HG03097 (cell line): ENCODE measurements around the gene HDHD5.

Experiments used
- ATAC-seq: cut with Tn5 transposase; IDR thresholded peaks from one replicate; pipeline ENCODE4 v1.9.1; 2021; ENCODE audit not compliant: unreplicated experiment, low FRiP score

HDHD5 gene

DNA sequence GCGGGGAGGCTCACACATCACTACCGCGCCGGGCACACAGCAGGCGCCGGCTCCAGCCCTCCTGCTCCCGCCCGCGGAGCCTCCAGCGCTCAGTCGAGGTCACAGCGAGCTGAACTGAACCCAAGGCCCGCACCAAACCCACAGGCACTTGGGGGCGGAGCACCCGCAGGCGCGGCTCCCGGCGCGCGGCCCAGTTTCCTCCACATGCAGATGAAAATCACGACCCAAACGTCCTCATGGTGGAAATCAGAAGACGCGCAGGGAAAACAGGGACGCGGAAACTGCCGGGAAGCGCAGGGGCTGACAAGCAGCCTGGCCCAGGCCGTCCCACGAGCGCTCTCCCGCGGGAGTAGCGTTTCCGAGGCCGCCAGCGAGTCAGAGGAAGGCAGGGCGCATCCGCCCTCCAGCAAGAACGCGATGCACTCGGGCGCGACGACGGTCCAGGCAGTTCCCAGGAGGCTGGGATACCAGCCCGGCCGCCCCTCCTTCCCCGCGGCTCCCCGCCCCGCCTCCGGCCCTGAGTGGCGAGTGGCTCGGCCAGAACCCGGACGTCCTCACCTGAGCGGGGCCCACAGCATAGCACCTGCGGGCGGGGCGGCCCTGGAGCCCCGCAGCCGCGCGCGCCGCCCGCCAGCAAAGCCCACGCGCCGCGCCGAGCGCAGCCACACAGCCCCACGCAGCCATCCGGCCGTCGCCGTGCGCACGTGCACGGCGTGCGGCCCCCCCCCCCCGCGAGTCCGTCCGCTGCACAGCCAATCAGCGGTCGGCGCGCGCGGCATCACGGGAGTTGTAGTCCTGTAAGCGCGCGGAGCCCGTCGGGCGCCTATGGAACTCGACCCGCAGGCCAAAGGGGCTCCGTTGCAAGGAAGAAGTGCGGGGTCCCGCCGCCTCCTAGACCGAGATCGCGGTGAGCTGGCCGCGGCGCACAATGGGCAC lies at the start of gene HDHD5:
Gene HDHD5, minus strand, starts transcription at position 710 of the 936 bp plus-strand sequence. Its CDS starts 26 bp downstream, at position 684.
- ATAC-seq, result peak; percentile 74

DNA sequence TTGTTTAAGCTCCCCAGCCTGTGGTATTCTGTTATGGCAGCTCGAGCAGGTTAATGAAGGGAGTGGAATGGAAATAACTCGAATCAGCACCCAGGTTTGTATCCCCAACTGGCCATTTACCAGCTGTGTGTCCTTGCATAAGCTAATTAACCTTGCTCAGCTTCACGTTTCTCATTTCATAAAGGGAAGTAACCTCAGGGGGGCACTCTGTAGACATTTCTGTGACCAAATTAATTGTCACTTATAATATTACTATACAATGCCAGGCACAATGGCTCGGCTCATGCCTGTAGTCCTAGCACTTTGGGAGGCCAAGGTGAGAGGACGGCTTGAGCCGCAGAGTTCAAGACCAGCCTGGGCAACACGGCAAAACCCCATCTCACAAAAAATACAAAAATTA lies 46.4 kb upstream of the HDHD5 start:
- no peak for ATAC-seq

DNA sequence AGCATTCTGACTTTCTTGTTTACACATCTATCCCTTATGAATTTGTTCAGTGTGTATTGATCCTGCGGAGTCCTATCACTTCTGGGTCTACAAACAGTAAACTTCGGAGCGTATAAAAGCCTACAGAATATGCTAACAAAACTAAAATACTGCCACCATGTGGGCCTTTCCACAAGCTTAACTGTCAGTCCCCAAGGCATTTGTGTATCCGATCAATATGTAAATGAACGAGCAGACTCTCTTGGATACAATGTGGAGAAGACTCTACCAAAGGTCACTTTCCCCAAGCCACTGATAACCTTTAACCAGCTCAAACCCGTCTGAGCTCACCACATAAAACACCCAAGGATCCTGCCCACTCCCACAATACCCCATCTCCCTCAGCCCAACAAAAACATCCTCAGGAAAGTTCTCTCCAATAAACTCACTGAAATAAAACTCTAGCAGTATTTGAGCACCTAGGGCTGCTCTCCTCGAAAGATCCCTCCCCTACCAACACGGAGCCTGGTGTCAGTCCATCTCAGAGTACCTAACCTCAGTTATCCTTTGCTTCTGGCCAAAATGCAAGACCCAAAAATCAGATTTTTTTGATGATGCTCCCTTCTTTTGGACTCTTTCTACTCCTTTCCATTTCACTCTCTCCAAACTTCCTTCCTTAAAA lies 42.3 kb upstream of the HDHD5 start:
- no peak for ATAC-seq

DNA sequence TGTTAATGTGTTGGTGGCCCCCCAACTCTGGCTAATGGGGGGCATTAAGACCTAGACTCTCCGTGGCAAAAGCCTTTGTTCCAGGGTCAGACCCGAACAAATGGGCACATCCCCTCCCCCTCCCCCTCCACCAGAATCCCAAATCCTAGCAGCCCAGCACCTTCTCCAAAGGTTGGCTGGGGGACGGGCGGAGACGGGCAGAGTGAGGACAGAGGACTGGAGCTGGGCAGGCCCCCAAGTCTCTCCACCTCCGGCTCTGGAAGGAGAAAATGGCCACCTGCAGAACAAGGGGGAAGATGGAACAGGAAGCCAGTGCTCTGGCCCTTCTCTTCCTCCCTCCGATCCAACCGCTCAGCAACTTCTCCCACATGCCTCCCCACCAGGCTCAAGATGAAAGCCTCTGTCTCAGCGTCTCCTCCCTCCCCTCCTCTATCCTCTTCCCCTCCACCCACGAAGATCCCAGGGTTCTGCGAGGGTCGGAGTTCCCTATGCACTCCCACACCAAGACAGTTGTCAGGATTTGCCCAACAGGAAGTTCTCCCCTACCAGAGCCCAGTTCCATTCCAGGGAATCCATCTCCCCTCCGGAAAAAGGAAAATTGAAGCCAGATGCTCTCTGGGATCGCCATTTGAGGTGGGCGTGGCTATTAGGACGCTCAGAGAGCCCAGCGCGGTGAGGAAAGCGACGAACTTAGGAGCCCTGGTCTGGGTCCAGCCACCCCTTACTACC lies 40.1 kb upstream of the HDHD5 start:
- no peak for ATAC-seq

DNA sequence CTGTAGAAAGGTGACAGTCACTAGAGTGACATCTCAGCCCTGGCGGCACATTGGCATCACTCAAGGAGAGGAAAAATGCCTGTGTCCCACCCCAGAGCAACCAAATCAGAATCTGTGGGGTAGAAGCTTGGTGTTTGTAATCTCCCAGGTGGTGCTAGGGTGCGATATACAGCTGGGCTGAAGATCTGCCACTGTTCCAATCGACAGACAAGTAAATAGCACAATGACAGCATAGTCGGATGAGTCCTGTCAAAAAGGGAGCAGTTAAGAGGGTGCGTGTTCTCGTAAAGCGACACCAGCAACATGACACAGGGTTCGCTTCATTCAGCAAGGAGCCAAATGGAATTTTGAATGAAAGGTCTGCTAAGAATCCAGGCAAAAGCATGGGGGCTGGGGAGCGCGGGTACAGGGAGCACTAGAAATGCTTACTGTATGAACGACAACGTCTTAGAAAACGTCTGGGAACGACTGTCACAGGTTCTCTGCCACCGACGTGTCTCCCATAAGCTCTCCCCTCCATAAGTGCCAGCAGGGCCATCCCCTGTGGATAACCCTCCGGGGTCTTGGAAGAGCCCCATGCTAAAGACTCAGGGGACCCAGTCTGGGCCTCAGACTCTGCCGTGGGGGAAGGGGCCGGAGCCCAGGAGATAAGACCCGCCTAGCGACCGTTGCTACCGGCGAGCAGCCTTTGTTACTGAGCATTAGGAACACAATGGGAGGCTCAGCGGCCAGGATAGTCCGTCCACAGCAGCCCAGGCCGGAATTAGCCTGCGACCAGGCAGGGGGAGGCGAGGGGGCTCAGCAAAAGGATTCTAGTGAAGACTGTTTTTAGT lies 39.3 kb upstream of the HDHD5 start:
- no peak for ATAC-seq

DNA sequence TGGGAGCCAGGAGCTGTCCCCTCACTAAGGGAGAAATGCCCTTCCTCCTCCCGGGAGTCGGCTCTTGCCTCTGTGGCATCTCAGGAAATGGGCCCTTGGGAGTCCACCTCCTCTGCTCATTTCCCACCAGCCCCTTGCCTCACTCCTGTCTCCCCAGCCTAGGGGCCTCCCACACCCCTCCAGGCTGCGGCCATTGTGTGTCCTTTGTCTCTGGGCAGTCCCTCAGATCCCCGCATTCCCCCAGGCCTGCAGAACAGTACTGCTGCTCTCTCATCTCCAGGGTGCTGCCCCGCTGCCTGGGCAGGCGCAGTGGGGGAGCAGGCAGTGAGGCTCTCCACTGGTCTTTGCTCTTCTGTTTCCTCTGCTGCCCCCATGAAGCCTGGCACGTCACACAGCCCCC lies 35.1 kb upstream of the HDHD5 start:
- no peak for ATAC-seq

DNA sequence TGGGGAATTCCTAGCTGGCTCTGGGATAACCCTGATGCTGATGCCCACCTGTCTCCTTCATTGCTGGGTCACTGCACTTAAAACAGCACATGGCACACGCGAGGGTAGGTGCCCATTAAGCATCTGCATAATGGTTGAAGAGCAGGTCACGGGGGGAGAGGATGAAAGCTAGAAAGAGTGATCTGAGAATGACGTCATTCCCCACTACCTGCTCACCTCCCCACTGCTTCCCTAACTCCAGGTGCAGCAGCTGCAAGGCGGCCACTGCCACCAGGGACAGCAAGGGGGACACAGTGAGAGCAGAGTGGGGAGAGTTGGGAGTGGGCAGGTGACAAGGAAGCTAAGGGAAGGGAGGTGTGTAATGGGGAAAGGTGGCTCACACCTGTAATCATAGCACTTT lies 33.1 kb upstream of the HDHD5 start:
- no peak for ATAC-seq

DNA sequence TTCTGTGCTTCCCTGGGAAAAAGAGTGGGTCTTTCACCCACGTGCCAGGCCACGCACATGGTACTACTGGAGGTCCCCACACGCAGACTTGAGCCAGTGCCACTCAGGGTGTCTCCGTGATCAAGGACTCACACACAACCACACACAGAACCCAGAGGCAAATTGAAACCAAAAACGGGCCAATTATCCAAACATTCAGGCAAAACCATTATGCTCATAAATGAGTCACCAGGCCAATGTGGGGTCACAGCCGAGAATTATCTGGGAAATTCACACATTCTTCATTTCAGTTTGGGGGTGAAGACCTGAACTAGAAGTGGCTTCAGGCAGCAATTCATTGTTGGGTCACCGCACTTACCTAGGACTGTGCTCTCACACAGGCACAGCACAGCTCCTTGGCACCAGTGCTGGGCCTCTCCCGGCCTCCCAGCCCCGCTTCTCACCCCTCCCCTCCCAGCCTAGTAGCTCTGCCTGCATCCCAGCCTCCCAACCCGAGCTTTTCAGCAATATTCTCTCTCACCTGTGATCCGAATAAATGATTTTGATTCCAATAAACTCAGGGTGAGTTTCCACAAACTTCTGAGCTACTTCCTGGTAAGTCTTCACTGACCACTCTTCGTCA lies 32.2 kb upstream of the HDHD5 start:
- no peak for ATAC-seq

DNA sequence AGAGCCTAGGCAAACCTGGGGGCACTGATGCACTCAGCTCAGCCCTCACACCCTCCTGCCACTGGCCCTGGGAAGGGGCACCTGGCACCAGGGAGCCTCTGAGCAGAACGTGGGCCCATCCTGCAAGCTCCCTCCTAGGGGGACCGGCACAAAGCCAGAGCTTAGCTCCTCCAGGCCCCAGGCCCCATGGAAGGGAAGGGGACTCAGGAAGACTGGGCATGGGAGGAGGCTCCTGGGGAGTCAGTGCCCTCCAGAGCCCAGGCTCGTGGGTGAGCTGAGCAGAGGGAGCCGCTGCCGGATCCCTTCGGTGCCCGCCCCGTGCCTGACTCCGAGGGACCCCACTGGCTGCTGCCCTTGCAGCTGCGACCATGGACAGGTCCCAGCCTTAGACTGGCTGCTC lies 31.6 kb upstream of the HDHD5 start:
- no peak for ATAC-seq

DNA sequence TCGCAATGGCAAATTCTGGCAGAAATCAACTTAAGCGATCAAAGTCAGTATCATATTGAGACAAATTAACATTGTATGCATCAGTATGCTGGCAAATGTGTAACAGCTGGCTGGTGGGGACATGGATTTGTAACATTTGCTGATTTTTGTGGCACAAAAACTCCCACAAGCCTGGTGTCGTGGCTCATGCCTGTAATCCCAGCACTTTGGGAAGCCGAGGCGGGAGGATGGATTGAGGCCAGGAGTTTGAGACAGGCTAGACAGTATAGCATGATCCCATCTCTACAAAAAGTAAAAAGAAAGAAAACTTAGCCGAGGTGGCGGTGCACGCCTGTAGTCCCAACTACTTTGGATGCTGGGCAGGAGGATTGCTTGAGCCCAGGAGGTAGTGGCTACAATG lies 17.6 kb upstream of the HDHD5 start:
- ATAC-seq, result no peak

DNA sequence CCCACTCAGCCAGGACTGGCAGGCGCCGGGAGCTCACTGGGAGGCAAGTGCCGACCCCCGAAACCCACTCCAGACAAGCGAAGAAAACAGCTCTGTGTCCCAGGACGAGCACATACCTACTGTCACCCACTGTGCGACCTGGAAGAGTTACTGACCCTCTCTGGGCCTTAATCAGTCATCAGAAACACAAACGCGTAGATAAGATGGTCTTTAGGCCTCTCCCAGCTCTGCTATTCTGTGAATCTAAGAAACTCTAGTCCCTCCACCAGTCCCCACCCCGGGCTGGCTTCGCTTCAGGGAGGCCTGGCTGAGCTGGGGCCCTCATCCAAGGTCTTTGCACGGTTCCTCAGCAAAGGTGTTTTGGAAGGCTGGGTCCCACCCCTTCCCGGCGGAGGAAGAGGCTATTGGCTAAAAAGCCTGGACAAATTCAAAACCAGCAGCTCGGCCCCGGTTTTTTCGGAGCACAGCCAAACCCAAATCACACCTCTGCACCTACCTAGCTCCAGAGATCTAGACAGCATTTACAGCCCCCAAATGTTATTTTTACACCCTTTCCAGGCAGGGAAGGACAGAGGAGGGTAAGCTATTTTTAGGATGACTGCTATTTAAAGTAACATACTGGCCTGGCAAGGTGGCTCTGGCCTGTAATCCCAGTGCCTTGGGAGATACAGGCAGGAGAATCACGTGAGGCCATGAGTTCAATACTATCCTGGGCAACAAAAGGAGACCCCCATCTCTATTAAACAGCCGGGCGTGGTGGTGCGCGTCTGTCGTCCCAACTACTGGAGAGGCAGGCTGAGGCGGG lies 13.2 kb upstream of the HDHD5 start:
- ATAC-seq, result peak; percentile 12

DNA sequence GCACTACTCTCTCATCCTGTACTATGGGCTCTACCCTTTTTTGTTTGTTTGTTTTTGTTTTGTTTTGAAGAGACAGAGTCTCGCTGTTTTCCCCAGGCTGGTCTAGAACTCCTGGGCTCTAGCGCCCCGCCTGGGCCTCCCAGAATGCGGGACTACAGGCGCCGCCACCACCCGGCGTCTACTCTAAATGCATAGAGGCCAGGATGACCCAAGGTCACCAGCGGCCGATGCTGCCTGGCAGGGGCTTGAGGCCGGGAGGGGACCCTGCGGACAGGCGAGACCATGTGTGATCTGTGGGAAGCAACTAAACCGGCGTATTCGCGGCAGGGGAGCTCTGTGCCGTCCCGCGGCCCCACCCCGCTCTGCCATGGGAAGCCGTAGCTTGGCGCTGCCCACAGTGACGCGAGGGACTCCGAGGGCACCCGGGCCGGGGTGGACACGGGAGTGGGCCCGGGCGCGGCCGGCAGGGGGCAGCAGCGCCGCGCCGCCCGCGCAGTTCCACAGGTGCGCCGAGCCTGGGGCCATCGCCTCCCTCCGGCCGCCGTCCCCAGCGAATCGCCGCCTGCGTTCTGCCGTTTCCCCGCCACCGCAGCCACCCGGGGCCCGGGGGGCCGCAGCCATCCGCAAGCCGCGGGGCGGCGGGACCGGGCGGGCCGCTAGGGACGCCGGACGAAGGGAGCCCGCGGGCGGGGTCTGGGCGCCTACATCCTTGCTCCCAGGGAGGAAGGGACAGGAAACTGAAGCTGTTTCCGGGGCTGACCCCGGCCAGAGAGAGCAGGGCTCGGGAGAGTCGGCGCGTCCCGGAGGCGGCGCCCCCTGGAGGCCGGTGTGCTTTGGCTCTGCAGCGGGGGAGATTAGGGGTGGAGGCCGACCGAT lies 12.3 kb upstream of the HDHD5 start:
- peak; percentile 90 for ATAC-seq

DNA sequence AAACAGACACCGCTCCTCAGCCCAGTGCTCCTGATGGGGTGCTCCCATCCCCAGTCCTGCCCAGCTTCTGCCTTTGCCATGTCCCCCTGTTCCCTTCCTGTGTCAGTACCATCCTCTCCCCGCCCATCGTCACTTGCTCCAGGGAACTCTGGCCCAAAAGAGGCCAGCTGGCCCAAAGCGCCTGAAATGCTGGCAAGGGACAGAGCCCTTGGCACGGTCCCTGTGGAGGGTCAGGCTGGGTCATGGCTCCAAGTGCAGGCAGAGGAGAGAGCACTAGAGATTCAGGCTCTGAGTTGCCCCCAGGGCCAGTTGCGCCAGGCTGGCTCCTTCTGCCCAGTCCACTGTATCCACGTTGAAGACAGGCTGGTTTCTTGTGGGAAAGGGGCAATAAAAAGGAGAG lies 8.4 kb upstream of the HDHD5 start:
- no peak for ATAC-seq

DNA sequence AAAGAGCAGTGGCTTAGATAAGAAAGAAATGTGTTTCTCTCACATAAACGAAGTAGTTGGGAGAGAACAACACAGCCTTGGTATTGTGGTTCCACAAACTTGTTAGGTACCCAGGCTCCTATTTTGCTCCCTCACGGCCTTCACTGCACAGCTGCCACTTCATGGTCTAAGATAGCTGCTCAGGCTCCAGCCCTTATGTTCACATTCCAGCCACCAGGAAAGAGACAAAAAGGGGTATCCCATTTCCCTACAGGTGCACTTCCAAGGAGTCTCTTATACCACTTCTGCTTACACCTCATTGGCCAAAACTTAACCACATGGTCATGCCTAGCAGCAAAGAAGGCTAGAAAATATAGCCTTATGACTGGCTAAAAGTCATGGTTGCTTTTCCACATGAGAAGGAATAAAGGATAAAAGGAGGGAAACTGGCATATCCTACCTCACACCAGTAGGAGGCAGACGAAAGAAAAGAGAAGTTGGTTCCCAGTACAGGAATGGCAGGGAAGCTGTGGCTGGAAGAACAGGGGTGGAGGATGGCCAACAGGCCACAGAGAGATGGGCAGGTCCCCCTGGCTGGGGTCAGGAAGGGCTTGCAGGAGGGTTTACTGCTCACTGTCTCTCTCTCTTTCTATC lies 5.4 kb upstream of the HDHD5 start:
- ATAC-seq, result no peak

DNA sequence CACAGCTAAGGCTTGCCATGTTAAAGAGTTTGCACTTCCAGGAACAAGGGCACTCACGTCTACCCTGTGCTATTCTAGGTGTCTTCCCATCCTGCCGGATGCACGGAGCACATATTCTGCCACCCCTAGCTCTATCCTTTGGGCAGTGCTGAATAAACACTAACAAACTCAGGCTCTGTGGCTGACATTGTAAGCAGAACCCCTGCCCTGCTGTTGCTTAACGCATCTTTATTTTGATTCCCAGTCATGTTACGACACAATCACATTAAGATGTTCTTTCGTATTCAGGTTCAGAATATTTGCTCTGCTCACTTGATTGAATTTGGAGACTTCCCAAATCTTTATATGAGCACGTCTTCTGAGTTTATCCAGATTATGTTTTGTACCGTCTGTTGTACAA lies 3.7 kb upstream of the HDHD5 start:
- ATAC-seq, result no peak

DNA sequence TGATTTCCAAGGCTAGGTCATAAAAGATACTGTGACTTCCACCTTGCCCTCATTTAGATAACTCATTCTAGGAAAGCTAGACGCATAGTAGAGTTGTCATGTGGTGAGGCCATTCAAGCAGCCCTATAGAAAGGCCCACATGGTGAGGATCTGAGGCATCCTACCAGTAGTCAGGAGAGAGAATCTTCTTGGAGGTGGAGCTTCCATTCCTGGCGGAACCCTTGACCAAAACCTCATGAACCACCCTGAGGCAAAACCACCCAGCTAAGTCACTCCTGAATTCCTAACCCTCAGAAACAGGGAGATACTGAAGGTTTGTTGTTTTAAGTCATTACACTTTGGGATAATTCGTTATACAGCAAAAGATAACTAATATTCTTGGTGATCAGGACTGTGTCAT lies 2.9 kb upstream of the HDHD5 start:
- no peak for ATAC-seq

DNA sequence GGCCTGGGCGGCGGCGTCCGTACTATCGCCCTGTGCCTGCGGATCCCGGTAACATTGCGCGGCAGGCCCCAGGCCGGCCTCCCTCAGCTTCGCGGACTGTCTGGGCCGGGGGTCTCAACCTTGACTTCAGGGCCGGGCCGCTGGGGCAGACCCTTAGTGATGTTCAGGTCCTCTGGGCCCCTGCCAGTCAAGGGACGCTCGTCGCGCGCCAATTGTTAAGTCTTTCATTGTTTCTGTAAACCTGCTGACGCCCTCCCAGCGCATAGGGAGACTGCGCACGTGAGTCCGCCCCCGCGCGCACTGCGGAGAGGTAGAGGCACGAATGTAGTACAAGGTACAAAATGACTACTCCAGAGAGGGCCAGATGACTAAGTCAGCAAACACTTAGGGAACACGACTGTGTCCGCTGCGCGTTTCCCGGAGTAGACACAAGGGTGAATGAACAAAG lies 451 bp upstream of the HDHD5 start:
- ATAC-seq, result peak; percentile 17

DNA sequence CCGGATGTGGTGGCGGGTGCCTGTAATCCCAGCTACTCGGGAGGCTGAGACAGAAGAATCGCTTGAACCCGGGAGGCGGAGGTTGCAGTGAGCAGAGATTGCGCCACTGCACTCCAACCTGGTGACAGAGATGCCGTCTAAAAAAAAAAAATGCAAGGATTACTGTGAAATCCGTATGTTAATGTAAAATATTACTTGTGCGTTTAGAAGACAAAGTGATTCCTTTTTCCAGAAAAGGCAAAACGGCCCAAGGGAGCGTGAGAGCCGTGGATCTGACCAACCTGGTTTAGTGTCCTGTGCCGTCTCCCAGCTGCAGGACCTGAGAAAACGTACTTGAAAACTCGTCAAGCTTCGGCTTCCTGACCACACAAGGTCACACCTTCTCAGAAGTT lies 905 bp downstream of the HDHD5 start:
- no peak for ATAC-seq
